GM12892 (cell line): ENCODE results near the gene ALOX15B.
"Not testable (repeated sequence)": the region's sequence is repeated elsewhere in the genome, so short reads cannot be mapped to it uniquely, and the experiment has no call there.

Experiments
- DNase-seq: peaks from one replicate; pipeline ENCODE4 v3.0.0; 2011; ENCODE audit not compliant: insufficient read length
- FAIRE-seq: peaks from 2 replicates; lab custom pipeline; 2011; peaks lifted over from hg19 to GRCh38; lab: Jason Lieb, UNC
- POLR2A ChIP-seq: IDR thresholded peaks from 2 replicates; pipeline ENCODE4 v1.6.1; 2011; ENCODE audit warnings: low read depth, low read length, control low read depth
- POLR2AphosphoS5 ChIP-seq: IDR thresholded peaks from 2 replicates; pipeline ENCODE4 v1.6.1; 2011; ENCODE audit warnings: low read depth, low read length, control low read depth
- TAF1 ChIP-seq: IDR thresholded peaks from 2 replicates; pipeline ENCODE4 v1.6.1; 2011; ENCODE audit warnings: low read depth, mild to moderate bottlenecking, control low read depth, low read length, borderline replicate concordance

Gene ALOX15B

DNA sequence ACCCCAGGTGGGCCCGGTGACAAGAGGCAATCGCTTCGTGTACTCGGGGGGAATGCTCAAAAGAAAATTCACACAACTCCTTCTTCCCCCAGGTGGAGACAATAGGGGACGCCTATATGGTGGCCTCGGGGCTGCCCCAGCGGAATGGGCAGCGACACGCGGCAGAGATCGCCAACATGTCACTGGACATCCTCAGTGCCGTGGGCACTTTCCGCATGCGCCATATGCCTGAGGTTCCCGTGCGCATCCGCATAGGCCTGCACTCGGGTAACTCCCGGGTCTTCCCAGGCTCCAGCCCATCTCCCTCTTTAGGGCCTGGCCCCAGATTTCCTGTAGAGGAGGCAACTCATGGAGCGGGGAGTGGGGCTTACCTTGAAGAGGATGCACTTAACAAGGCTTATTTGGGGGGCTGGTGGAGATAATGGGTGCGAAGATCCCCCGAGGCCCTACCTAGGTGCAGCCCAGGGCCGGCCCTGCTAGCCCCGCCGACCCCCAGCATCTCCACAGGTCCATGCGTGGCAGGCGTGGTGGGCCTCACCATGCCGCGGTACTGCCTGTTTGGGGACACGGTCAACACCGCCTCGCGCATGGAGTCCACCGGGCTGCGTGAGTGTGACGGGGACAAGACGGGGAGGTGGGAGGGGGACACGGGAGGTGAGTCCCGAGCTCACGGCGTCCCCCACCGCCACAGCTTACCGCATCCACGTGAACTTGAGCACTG lies 23.5 kb upstream of the ALOX15B start:
- no peak for FAIRE-seq
- no peak for TF ChIP-seq POLR2A
- no peak for TF ChIP-seq TAF1
- no peak for TF ChIP-seq POLR2AphosphoS5
- DNase-seq: no peak

GRCh38 chr17:8015957-8016631 lies 22.8 kb upstream of the ALOX15B start:
- FAIRE-seq (no peak), DNase-seq (no peak)
- TF ChIP-seq TAF1 (no peak), POLR2A (no peak), POLR2AphosphoS5 (no peak)

DNA sequence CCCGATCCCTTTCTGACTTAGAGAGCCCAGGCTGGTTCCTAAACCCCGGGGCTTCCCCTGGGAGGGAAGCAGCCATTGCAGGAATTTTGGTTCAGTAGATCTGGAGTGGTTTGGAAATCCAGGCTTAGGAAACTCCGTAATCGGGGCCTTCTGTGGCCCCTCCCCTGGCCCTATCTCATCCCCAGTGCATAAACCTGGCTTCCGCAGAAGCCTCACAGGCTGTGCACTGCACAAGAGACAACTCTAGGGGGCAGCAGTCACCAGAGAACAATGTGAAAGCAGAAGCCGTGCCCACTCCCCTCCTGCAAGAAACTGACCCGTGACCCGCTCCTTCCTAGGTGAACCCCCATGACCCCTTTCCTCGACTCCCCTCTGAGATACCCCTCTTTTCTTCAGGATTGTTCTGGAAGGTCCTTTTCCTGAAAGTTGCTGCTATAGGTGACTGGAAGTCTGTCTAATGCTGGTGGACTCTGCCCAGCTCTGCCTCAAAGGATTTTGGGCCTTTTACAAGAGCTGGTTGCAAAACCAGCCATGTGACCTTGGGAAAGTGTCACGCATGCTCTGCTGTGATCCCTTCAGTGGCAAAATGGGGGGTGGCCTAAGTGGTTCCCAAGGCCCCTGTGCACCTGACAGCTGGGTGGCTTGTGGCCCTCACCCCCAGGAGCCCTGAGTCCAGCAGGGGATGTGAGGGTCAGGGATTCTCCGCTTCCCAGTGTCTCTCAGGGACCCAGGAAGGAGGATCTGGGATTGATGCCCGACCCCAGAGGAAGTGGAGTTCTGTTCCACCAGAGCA lies 22.0 kb upstream of the ALOX15B start:
- no peak for DNase-seq
- TF ChIP-seq TAF1: no peak
- no peak for TF ChIP-seq POLR2AphosphoS5
- TF ChIP-seq POLR2A: no peak
- no peak for FAIRE-seq

- no peak for TF ChIP-seq POLR2A
- no peak for TF ChIP-seq POLR2AphosphoS5
- TF ChIP-seq TAF1: no peak
- DNase-seq (no peak), FAIRE-seq (no peak)
These were observed 20.4 kb upstream of the ALOX15B start for GRCh38 chr17:8018436-8018835.

- DNase-seq (no peak), FAIRE-seq (no peak)
- TF ChIP-seq POLR2AphosphoS5 (no peak), TAF1 (no peak), POLR2A (no peak)
These were observed 19.7 kb upstream of the ALOX15B start for GRCh38 chr17:8019166-8019565.

- FAIRE-seq (no peak), DNase-seq (no peak)
- TF ChIP-seq POLR2AphosphoS5: no peak
- no peak for TF ChIP-seq TAF1
- TF ChIP-seq POLR2A: no peak
These were observed 18.9 kb upstream of the ALOX15B start for GRCh38 chr17:8019665-8020650.

- peak; percentile 44 for FAIRE-seq
- no peak for DNase-seq
- TF ChIP-seq TAF1: no peak
- no peak for TF ChIP-seq POLR2A
- no peak for TF ChIP-seq POLR2AphosphoS5
These were observed 17.9 kb upstream of the ALOX15B start for GRCh38 chr17:8020776-8021564.

DNA sequence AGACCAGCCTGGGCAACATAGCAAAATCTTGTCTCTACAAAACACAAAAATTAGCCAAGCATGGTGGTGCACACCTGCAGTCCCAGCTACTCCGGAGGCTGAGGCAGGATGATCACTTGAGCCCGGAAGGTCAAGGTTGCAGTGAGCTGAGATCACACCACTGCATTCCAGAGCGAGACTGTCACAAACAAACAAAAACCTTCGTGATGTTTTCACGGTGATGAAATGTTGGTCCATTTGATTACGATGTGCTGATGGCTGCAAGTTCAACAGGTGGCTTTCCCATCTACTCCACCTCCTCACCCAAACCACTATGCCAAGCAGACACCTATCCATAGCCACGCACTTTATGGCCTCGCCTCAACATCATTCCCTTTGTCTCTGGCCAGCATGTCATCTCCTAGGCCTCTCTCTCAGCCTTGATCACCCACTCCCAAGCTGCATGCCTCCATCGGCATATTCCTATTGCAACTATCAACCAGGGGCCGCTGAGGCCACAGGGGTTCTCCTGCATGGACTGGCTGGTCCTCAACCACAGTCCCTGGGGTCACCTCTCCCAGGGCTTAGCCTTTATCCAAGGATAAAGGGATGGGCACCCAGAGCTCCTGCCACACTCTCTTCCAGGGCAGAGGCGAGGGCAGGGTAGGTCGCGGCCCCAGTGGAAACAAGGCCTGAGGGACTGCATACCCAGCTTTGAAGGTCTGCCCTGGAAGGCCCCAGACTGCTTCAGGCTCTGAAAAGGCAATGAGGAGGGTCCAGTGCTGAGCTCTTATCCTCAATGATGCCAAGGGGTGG lies 17.1 kb upstream of the ALOX15B start:
- no peak for TF ChIP-seq POLR2A
- no peak for TF ChIP-seq POLR2AphosphoS5
- TF ChIP-seq TAF1: no peak
- DNase-seq: no peak
- FAIRE-seq: no peak

- TF ChIP-seq POLR2A: no peak
- TF ChIP-seq POLR2AphosphoS5: no peak
- TF ChIP-seq TAF1: no peak
- no peak for FAIRE-seq
- no peak for DNase-seq
These were observed 16.4 kb upstream of the ALOX15B start for GRCh38 chr17:8022360-8023003.

DNA sequence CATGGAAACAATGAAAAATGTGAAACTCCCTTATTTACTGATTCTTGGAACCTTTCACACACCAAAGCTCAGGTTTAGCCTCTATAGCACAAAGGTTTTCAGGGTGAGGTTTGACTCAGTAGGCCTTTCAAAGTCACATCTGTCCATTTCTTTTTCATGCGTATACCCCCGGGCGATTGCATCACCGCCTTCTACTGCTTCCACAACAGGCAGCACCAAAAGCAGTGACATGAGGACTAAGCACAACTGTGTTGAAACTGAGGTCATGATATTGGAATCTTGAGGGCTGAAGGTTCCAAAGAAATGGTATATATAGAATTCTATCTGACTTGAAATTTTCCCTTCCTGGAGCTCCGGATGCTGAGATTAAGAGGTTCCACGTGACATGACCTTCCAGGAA lies 14.7 kb upstream of the ALOX15B start:
- not testable (repeated sequence) for FAIRE-seq, DNase-seq
